Heart left ventricle (tissue), 13 donors: ENCODE measurements around the gene ZBBX.

Source experiments
- CTCF ChIP-seq, 12 donors: fragments of 200-600 bp; sonication (generic) in 4 of 12; IDR thresholded peaks; one replicate each; pipeline versions ENCODE4 v1.5.0 to v1.8.0; 2018 to 2022; ENCODE audit warnings: antibody characterized with exemption in 12 of 12, mild to moderate bottlenecking in 5 of 12
- POLR2A ChIP-seq, 2 donors: fragments of 450-650 bp; IDR thresholded peaks; one replicate each; pipeline ENCODE4 v1.6.1; 2017; ENCODE audit warnings: antibody characterized with exemption in 2 of 2, mild to moderate bottlenecking in 2 of 2, moderate library complexity in 2 of 2
- donor health status: ischemic (EF 13 %, LVEDD 7.1; RV severe dilation, severe dysfunction).
- donor health status: DM: no; HTN: yes; CAD: no.
- donor health status: DM: no; HTN: no; CAD: no.
- donor health status: ischemic (EF 25% LVEDD 6.9; RV normal size, moderate dysfunction).
- donor health status: ischemic (EF 25% LVEDD 5.7; RV mildly dilated, moderate dysfunction).
- donor health status: ischemic (EF 35%, LVEDD 5.7; RV mildly dilated, moderate dysfunction).
- donor health status: nonischemic (EF 11% LVEDD 7.7; RV severe dilation, severe dysfunction).
- donor health status: DM: yes; HTN: yes; CAD: no.
- donor health status: PGD.
- donor health status: ischemic (EF 29% LVEDD 5.4; RV normal size, mild dysfunction).
- donor health status: nonischemic (EF 23%, LVEDD 6.1; RV moderate dilation, normal function).

- no peak for TF ChIP-seq CTCF (IDR thresholded peaks at IDR 0.05)
- no peak for TF ChIP-seq POLR2A (IDR thresholded peaks at IDR 0.05)
Measured at GRCh38 chr3:167300207-167300606, 79.9 kb downstream of the ZBBX start.
